Measurements from ENCODE around the gene HPN.
"Not testable (repeated sequence)": the region's sequence is repeated elsewhere in the genome, so short reads cannot be mapped to it uniquely, and the experiment has no call there.

Gene HPN

DNA sequence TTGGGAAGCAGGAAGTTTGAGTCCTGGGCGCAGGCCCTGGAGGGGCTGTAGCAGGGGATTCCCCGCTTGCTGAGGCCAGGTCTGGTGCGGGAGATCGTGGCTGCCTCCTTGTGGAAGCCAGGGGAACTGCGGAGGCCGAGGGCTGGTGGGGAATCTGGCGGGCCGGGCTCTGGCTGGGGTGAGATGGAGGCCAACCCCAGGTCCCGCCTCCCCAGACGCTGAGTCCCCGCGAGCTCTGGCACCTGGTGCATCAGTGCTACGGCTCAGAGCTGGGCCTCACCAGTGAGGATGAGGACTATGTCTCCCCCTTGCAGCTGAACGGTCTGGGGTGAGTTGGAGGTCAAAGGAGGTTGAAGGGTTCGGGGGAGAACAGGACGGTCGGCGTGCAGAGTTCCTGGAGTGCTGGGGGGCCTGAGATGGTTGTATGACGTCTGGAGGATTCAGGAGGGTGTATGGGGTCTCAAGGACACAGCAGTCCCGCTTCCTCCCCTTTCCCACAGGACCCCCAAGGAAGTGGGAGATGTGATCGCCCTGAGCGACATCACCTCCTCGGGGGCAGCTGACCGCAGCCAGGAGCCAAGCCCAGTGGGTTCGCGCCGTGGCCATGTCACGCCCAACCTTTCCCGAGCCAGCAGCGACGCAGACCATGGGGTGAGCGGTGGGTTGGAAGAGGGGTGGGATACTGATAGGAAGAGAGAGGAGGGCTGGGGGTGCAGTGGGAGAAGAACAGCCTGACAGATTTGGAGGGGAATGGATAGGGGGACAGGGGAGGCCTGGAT, 28.3 kb upstream of the HPN start:
- Histone ChIP-seq H3K9me3 (replicated peaks in 1 of 2; ENCODE audit: control insufficient read depth in 2 of 2, insufficient read depth in 1 of 2, low read depth in 1 of 2, low read length in 2 of 2) (peaks cover 0 to 2% of the 10 kb centered on the region in 2 donors), H2AFZ (ENCODE audit: low read length) (no peak overlapping the region), H3K79me1 (ENCODE audit: low read depth, low read length) (peaks cover 6% of the 10 kb centered on the region), H3K4me2 (ENCODE audit: insufficient read depth, low read length, poor library complexity, severe bottlenecking) (no peak overlapping the region), H2AK5ac (ENCODE audit: low read depth, low read length) (no peak overlapping the region), H3K4me3 (ENCODE audit: low read length in 2 of 2) (no peak overlapping the region), H3K27ac (replicated peaks; ENCODE audit: low read length) (no peak overlapping the region), H4K91ac (ENCODE audit: low read depth, low read length, poor library complexity) (no peak overlapping the region), H3K27me3 (ENCODE audit: control insufficient read depth in 3 of 3, insufficient read depth in 3 of 3, low read depth in 1 of 3, low read length in 3 of 3) (no peaks in the 10 kb centered on the region), H3K4me1 (ENCODE audit: control insufficient read depth in 2 of 2, insufficient read depth in 1 of 2, low read depth in 1 of 2, low read length in 2 of 2) (no peaks in the 10 kb centered on the region), H2BK120ac (ENCODE audit: low read depth, low read length) (no peak overlapping the region), H4K8ac (ENCODE audit: low read depth, low read length) (no peak overlapping the region), H3K18ac (ENCODE audit: low read length) (no peak overlapping the region), H2BK5ac (ENCODE audit: low read length) (no peak overlapping the region), H3K14ac (ENCODE audit: low read length) (no peak overlapping the region), H3K36me3 (replicated peaks in 1 of 2; ENCODE audit: control insufficient read depth in 2 of 2, insufficient read depth in 2 of 2, low read length in 2 of 2) (peaks cover 57 to 94% of the 10 kb centered on the region in 2 donors), H3K9ac (ENCODE audit: low read depth, low read length, poor library complexity) (no peak overlapping the region), H3K23ac (ENCODE audit: low read depth, low read length, poor library complexity) (peak overlapping the region; percentile 20), H2BK15ac (ENCODE audit: low read length) (no peak overlapping the region), H3K4ac (ENCODE audit: low read length) (no peak overlapping the region), H2BK12ac (ENCODE audit: low read length) (no peak overlapping the region)
- DNase-seq (ENCODE audit: low spot score): no peak
- WGBS, 2 donors (ENCODE audit: extremely low coverage in 2 of 2, insufficient read length in 2 of 2, insufficient replicate concordance in 1 of 2): no CpG with 5 or more reads among the region's 32 CpGs

DNA sequence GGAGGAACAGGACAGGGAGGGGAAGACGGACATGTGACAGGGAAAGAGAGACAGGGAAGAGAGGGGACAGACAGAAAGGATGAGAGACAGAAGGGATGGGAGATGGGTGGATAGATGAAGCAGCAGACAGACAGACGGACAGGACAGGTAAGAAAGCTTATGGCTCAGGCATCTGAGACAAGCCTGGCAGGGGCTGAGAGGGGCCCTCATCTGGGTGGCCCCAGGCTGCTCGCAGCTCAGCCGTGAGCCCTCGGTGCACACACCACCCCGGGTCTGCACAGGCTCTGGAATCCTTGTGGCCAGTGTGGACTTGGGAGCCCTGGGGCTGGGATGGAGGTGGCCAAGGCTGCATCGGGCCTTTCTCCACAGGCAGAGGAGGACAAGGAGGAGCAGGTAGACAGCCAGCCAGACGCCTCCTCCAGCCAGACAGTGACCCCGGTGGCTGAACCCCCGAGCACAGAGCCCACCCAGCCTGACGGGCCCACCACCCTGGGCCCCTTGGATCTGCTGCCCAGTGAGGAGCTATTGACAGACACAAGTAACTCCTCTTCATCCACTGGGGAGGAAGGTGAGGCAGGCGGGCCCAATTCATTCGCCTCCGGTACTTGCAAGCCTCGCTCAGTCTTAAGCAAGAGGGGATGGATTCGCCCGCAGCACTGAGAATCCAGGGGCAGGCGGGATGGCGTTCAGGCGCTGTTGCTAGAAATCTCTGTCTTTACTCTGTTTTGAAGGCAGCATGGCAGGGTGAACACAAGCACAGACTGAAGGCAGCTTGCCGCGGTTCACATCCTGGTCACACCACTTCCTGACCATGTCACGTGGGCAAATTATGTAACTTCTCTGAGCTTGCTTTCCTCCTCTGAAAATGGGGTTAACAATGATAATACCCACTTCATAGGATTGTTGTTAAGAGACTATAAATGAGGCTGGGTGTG, 27.4 kb upstream of the HPN start:
- no peak overlapping the region for H3K14ac ChIP-seq (ENCODE audit: low read length)
- H2BK5ac ChIP-seq (ENCODE audit: low read length): no peak overlapping the region
- no peaks in the 10 kb centered on the region for H3K4me1 ChIP-seq (ENCODE audit: control insufficient read depth in 2 of 2, insufficient read depth in 1 of 2, low read depth in 1 of 2, low read length in 2 of 2)
- no CpG with 5 or more reads among the region's 23 CpGs for WGBS, 2 donors (ENCODE audit: extremely low coverage in 2 of 2, insufficient read length in 2 of 2, insufficient replicate concordance in 1 of 2)
- no peak overlapping the region for H3K9ac ChIP-seq (ENCODE audit: low read depth, low read length, poor library complexity)
- no peak overlapping the region for H3K27ac ChIP-seq (replicated peaks; ENCODE audit: low read length)
- no peak overlapping the region for H3K4me3 ChIP-seq (ENCODE audit: low read length in 2 of 2)
- H3K27me3 ChIP-seq (ENCODE audit: control insufficient read depth in 3 of 3, insufficient read depth in 3 of 3, low read depth in 1 of 3, low read length in 3 of 3): no peaks in the 10 kb centered on the region
- H2AK5ac ChIP-seq (ENCODE audit: low read depth, low read length): no peak overlapping the region
- H3K4me2 ChIP-seq (ENCODE audit: insufficient read depth, low read length, poor library complexity, severe bottlenecking): no peak overlapping the region
- H3K23ac ChIP-seq (ENCODE audit: low read depth, low read length, poor library complexity): peak overlapping the region; percentile 20
- peaks cover 65 to 97% of the 10 kb centered on the region in 2 donors for H3K36me3 ChIP-seq (replicated peaks in 1 of 2; ENCODE audit: control insufficient read depth in 2 of 2, insufficient read depth in 2 of 2, low read length in 2 of 2)
- no peak overlapping the region for H2BK12ac ChIP-seq (ENCODE audit: low read length)
- no peak overlapping the region for H3K4ac ChIP-seq (ENCODE audit: low read length)
- no peak overlapping the region for H2AFZ ChIP-seq (ENCODE audit: low read length)
- H2BK120ac ChIP-seq (ENCODE audit: low read depth, low read length): no peak overlapping the region
- H4K91ac ChIP-seq (ENCODE audit: low read depth, low read length, poor library complexity): no peak overlapping the region
- H3K9me3 ChIP-seq (replicated peaks in 1 of 2; ENCODE audit: control insufficient read depth in 2 of 2, insufficient read depth in 1 of 2, low read depth in 1 of 2, low read length in 2 of 2): peaks cover 0 to 2% of the 10 kb centered on the region in 2 donors
- H4K8ac ChIP-seq (ENCODE audit: low read depth, low read length): no peak overlapping the region
- no peak for DNase-seq (ENCODE audit: low spot score)
- peaks cover 6% of the 10 kb centered on the region for H3K79me1 ChIP-seq (ENCODE audit: low read depth, low read length)
- H3K18ac ChIP-seq (ENCODE audit: low read length): no peak overlapping the region
- no peak overlapping the region for H2BK15ac ChIP-seq (ENCODE audit: low read length)

DNA sequence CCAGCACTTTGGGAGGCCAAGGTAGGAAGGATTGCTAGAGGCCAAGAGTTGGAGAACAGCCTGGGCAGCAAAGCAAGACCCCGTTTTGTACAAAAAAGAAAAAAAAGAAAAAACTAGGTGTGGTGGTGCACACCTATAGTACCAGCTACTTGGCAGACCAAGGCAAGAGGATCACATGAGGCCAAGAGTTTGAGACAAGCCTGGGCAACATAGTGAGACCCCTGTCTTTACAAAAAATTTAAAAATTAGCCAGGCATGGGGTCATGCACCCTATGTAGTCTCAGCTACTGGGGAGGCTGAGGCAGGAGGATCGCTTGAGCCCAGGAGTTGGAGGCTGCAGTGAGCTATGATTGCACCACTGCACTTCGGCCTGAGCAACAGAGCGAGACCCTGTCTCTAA, 26.7 kb upstream of the HPN start:
- H3K27ac ChIP-seq (replicated peaks; ENCODE audit: low read length); H3K4me3 ChIP-seq (ENCODE audit: low read length in 2 of 2); H3K18ac ChIP-seq (ENCODE audit: low read length); H3K9ac ChIP-seq (ENCODE audit: low read depth, low read length, poor library complexity); H3K23ac ChIP-seq (ENCODE audit: low read depth, low read length, poor library complexity); H3K4ac ChIP-seq (ENCODE audit: low read length); H3K4me1 ChIP-seq (ENCODE audit: control insufficient read depth in 2 of 2, insufficient read depth in 1 of 2, low read depth in 1 of 2, low read length in 2 of 2); H3K27me3 ChIP-seq (ENCODE audit: control insufficient read depth in 3 of 3, insufficient read depth in 3 of 3, low read depth in 1 of 3, low read length in 3 of 3); H3K4me2 ChIP-seq (ENCODE audit: insufficient read depth, low read length, poor library complexity, severe bottlenecking); H4K8ac ChIP-seq (ENCODE audit: low read depth, low read length); H2BK12ac ChIP-seq (ENCODE audit: low read length); H2BK5ac ChIP-seq (ENCODE audit: low read length); H2AK5ac ChIP-seq (ENCODE audit: low read depth, low read length); DNase-seq (ENCODE audit: low spot score); H2AFZ ChIP-seq (ENCODE audit: low read length); H2BK120ac ChIP-seq (ENCODE audit: low read depth, low read length); H4K91ac ChIP-seq (ENCODE audit: low read depth, low read length, poor library complexity); H3K14ac ChIP-seq (ENCODE audit: low read length); H2BK15ac ChIP-seq (ENCODE audit: low read length); H3K79me1 ChIP-seq (ENCODE audit: low read depth, low read length); H3K9me3 ChIP-seq (replicated peaks in 1 of 2; ENCODE audit: control insufficient read depth in 2 of 2, insufficient read depth in 1 of 2, low read depth in 1 of 2, low read length in 2 of 2): not testable (repeated sequence)
- peaks cover 64 to 97% of the 10 kb centered on the region in 2 donors for H3K36me3 ChIP-seq (replicated peaks in 1 of 2; ENCODE audit: control insufficient read depth in 2 of 2, insufficient read depth in 2 of 2, low read length in 2 of 2)
- no CpG with 5 or more reads among the region's 4 CpGs for WGBS, 2 donors (ENCODE audit: extremely low coverage in 2 of 2, insufficient read length in 2 of 2, insufficient replicate concordance in 1 of 2)
